Natural killer cell (primary cell): ENCODE measurements around the gene NFASC. TPM values are rescaled to one million over a fixed set of nuclear protein-coding genes. Genes with fewer than 3 reads are reported as not detected.

Source experiments
- ATAC-seq, 3 donors: fragments of 150-1000 bp in 2 of 3; fragments of 200-7000 bp in 1 of 3; cut with Tn5 transposase; 1 replicate in 1 of 3; 2 replicates in 2 of 3; pipeline ENCODE4 v1.10.0; 2021; ENCODE audit warnings: mild to moderate bottlenecking in 2 of 3, moderate library complexity in 2 of 3
- DNase-seq, 2 donors: peaks; one replicate each; pipeline versions ENCODE4 v3.0.0 to v3.0.0-alpha.2; 2013 to 2021; ENCODE audit warnings: mixed read lengths in 1 of 2
- H3K27ac ChIP-seq: one replicate; pipeline ENCODE4 v1.5.1; 2013; ENCODE audit warnings: mild to moderate bottlenecking, low read length
- H3K27me3 ChIP-seq: one replicate; pipeline ENCODE4 v1.6.1; 2013; ENCODE audit warnings: low read length; ENCODE audit not compliant: control insufficient read depth, insufficient read depth
- H3K36me3 ChIP-seq: one replicate; pipeline ENCODE4 v1.6.1; 2013; ENCODE audit warnings: low read length; ENCODE audit not compliant: control insufficient read depth, insufficient read depth
- H3K4me1 ChIP-seq: one replicate; pipeline ENCODE4 v1.6.1; 2013; ENCODE audit warnings: low read length; ENCODE audit not compliant: control insufficient read depth, insufficient read depth
- H3K4me3 ChIP-seq: one replicate; pipeline ENCODE4 v1.5.1; 2013; ENCODE audit warnings: low read length
- H3K9me3 ChIP-seq: one replicate; pipeline ENCODE4 v1.6.1; 2013; ENCODE audit warnings: low read length; ENCODE audit not compliant: control insufficient read depth, insufficient read depth
- H3K27ac Mint-ChIP-seq, 2 donors: one replicate each; pipeline ENCODE4 v1.8.0; 2022; ENCODE audit warnings: mild to moderate bottlenecking in 2 of 2, mixed read lengths in 2 of 2, moderate library complexity in 1 of 2
- H3K27me3 Mint-ChIP-seq, 2 donors: one replicate each; pipeline ENCODE4 v1.8.0; 2022; ENCODE audit warnings: low read depth in 2 of 2, mixed read lengths in 2 of 2
- H3K36me3 Mint-ChIP-seq: one replicate; pipeline ENCODE4 v1.8.0; 2022; ENCODE audit warnings: mixed read lengths
- H3K4me1 Mint-ChIP-seq, 2 donors: one replicate each; pipeline ENCODE4 v1.8.0; 2022; ENCODE audit warnings: mixed read lengths in 2 of 2
- H3K4me3 Mint-ChIP-seq: one replicate; pipeline ENCODE4 v1.8.0; 2022; ENCODE audit warnings: mild to moderate bottlenecking, moderate library complexity, mixed read lengths
- H3K9me3 Mint-ChIP-seq, 2 donors: one replicate each; pipeline ENCODE4 v1.8.0; 2022; ENCODE audit warnings: mixed read lengths in 2 of 2
- CTCF ChIP-seq: fragments of 200-600 bp; IDR thresholded peaks from one replicate; pipeline ENCODE4 v1.8.0; 2022; ENCODE audit warnings: antibody characterized with exemption
- WGBS: methylation state at CpG from one replicate; pipeline ENCODE4 v1.1.7; 2013; ENCODE audit warnings: missing lambda C conversion rate; ENCODE audit not compliant: insufficient coverage; 5-methylcytosine and 5-hydroxymethylcytosine counted together
- intact Hi-C: fragments of 100-400 bp; cut with micrococcal nuclease; formaldehyde crosslinking; loops from one replicate; pipeline ENCODE4 v1.14.2; 2022
- total RNA-seq, 4 donors: library from RNA; stranded (reverse); fragments of 120-200 nt in 1 of 4; gene quantifications; one replicate each; pipeline versions ENCODE4 v1.2.3 to v1.2.4, GENCODE V29; 2013 to 2022

Gene NFASC
- total RNA-seq, 3 donors from 2014 or later (not counting 1 experiment from before 2014, with no cell fraction given) = 0.09 to 0.27 TPM; not detected in 1

DNA sequence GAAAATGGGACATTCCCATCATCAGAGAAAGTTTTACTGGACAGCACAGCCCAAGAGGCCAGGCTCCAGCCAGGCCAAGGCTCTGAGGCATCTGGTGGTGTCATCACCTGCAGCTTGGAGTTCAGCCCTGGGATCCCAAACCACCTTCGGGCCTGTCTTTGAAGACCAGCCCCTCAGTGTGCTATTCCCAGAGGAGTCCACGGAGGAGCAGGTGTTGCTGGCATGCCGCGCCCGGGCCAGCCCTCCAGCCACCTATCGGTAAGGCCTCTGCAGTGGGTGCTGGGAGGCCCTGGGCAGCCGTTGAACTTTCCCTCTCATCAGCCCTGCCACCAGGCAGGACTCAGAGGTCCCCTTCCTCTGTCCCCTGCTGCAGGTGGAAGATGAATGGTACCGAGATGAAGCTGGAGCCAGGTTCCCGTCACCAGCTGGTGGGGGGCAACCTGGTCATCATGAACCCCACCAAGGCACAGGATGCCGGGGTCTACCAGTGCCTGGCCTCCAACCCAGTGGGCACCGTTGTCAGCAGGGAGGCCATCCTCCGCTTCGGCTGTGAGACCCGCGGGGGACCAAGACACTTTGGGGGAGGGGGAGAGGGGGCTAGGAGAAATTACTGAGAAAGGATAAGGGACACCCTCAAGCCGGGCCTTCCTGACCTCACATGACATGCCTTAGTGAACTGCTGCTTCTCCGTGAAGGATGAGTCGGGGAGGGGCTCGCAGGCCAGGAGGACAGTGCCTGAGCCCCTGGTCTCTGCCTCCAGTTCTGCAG lies 187.3 kb downstream of the NFASC start:
- no peaks in the 10 kb centered on the region for H3K36me3 Mint-ChIP-seq
- no peak overlapping the region for H3K27ac Mint-ChIP-seq
- ATAC-seq = no peak
- Histone ChIP-seq H3K9me3 (no peaks in the 10 kb centered on the region), H3K36me3 (no peaks in the 10 kb centered on the region), H3K4me3 (no peak overlapping the region), H3K27me3 (no peaks in the 10 kb centered on the region), H3K4me1 (peaks cover 6% of the 10 kb centered on the region), H3K27ac (no peak overlapping the region)
- intact Hi-C loops = no loop called here
- H3K27me3 Mint-ChIP-seq = no peaks in the 10 kb centered on the region
- no peak for DNase-seq
- WGBS = 92% methylated on average over 19 of the region's 19 CpGs
- H3K4me3 Mint-ChIP-seq = no peak overlapping the region
- H3K9me3 Mint-ChIP-seq = no peaks in the 10 kb centered on the region
- no peaks in the 10 kb centered on the region for H3K4me1 Mint-ChIP-seq
- TF ChIP-seq CTCF = no peak

DNA sequence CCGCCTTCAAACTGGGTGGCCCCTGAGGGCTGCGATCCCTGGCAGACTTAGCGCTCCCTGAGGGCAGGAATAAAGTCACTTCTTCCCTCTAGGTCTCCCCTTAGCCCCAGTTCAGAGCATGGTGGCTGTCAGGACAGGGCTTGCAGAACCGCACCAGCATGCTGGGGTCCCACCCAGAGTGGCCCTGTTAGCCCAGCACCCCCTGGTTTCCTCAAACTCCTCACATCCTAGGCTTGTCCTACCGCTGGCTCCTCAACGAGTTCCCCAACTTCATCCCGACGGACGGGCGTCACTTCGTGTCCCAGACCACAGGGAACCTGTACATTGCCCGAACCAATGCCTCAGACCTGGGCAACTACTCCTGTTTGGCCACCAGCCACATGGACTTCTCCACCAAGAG lies 188.2 kb downstream of the NFASC start:
- ATAC-seq (no peak), DNase-seq (no peak)
- no peaks in the 10 kb centered on the region for H3K27me3 ChIP-seq
- H3K36me3 Mint-ChIP-seq = no peaks in the 10 kb centered on the region
- H3K4me1 Mint-ChIP-seq = no peaks in the 10 kb centered on the region
- no peak overlapping the region for H3K4me3 ChIP-seq
- TF ChIP-seq CTCF = no peak
- no peak overlapping the region for H3K27ac Mint-ChIP-seq
- H3K4me1 ChIP-seq = peaks cover 6% of the 10 kb centered on the region
- intact Hi-C loops = no loop called here
- no peak overlapping the region for H3K4me3 Mint-ChIP-seq
- no peaks in the 10 kb centered on the region for H3K9me3 ChIP-seq
- H3K27me3 Mint-ChIP-seq = no peaks in the 10 kb centered on the region
- WGBS = 94% methylated on average over 12 of the region's 12 CpGs
- H3K27ac ChIP-seq = no peak overlapping the region
- no peaks in the 10 kb centered on the region for H3K36me3 ChIP-seq
- no peaks in the 10 kb centered on the region for H3K9me3 Mint-ChIP-seq

DNA sequence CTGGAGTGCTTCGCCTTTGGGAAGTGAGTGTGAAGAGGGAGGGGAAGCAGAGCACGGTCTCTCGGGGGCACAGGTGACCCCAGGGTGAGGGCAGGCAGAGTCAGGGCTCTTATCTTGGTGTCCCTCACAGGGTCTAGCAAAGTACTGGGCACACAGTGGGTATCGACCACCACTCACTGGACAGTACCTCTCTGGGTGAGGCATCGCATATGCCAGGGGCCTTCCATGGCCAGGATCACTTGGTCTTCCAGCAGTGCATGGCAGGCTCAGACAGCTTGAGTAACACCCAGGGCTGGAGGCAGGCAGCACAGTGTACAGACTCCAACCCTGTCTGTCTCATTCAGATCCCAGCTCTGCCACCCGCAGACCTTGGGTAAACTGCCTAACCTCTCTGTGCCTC lies 189.0 kb downstream of the NFASC start:
- Histone ChIP-seq H3K27me3 (no peaks in the 10 kb centered on the region), H3K9me3 (no peaks in the 10 kb centered on the region), H3K27ac (no peak overlapping the region), H3K4me3 (no peak overlapping the region), H3K36me3 (no peaks in the 10 kb centered on the region), H3K4me1 (peaks cover 6% of the 10 kb centered on the region)
- Mint-ChIP-seq H3K4me3 (no peak overlapping the region), H3K4me1 (no peaks in the 10 kb centered on the region), H3K36me3 (no peaks in the 10 kb centered on the region), H3K27me3 (no peaks in the 10 kb centered on the region), H3K9me3 (no peaks in the 10 kb centered on the region), H3K27ac (no peak overlapping the region)
- ATAC-seq = no peak
- no peak for TF ChIP-seq CTCF
- intact Hi-C loops = loop anchor here (10.0 kb wide), 2 partner anchors 85 to 185 kb away; no protein-coding TSS in a partner anchor
- 93% methylated on average over 6 of the region's 6 CpGs for WGBS
- DNase-seq = no peak

DNA sequence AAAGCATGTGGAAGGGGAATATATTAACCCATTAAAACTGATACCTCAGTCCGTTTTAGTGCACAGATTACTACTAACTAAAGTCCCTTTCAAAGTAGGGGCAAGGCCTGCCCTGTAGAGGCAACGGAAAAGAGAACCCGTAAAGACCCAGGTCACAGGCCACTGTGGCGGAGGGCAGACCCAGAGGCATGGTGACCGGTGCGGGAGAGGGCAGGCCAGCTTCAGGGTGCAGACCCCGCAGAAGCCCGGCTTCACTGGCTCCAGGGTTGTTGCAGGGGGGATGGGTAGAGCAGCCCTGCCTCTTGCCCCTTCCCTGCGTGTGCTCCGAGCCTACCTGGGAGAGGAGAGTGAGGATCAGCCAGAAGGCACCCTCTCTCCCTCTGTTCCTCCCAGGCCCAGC lies 190.1 kb downstream of the NFASC start:
- Histone ChIP-seq H3K4me3 (no peak overlapping the region), H3K27ac (no peak overlapping the region), H3K4me1 (peaks cover 6% of the 10 kb centered on the region), H3K36me3 (no peaks in the 10 kb centered on the region), H3K9me3 (no peaks in the 10 kb centered on the region), H3K27me3 (no peaks in the 10 kb centered on the region)
- intact Hi-C loops = loop anchor here (10.0 kb wide), 2 partner anchors 86 to 184 kb away; no protein-coding TSS in a partner anchor
- Mint-ChIP-seq H3K4me1 (no peaks in the 10 kb centered on the region), H3K4me3 (no peak overlapping the region), H3K27me3 (no peaks in the 10 kb centered on the region), H3K27ac (no peak overlapping the region), H3K9me3 (no peaks in the 10 kb centered on the region), H3K36me3 (no peaks in the 10 kb centered on the region)
- 95% methylated on average over 10 of the region's 10 CpGs for WGBS
- DNase-seq (no peak), ATAC-seq (no peak)
- no peak for TF ChIP-seq CTCF
